ENCODE measurements around the gene JMJD6.
"Not testable (repeated sequence)": the region's sequence is repeated elsewhere in the genome, so short reads cannot be mapped to it uniquely, and the experiment has no call there.

Gene JMJD6

GRCh38 chr17:76733618-76733957 lies 7.2 kb upstream of the JMJD6 start:
- H3K4me1 Mint-ChIP-seq (ENCODE audit: low read depth in 2 of 2) = peaks cover 45 to 46% of the 10 kb centered on the region in 2 donors

GRCh38 chr17:76732734-76733617 lies 6.6 kb upstream of the JMJD6 start:
- peaks cover 97% of the 10 kb centered on the region for H3K36me3 Mint-ChIP-seq (ENCODE audit: insufficient read depth)
- H3K4me3 Mint-ChIP-seq = peak overlapping the region; percentile 96 to 97
- H3K4me1 Mint-ChIP-seq (ENCODE audit: low read depth in 2 of 2) = peaks cover 41% of the 10 kb centered on the region in 2 donors
- ATAC-seq (replicated peaks) = no peak
- no peak for DNase-seq
- peak overlapping the region; percentile 98 to 99 for H3K27ac Mint-ChIP-seq
- H3K27me3 Mint-ChIP-seq = no peaks in the 10 kb centered on the region
- H3K9me3 Mint-ChIP-seq = no peaks in the 10 kb centered on the region

More at GRCh38 chr17:76733618-76733957, 7.2 kb upstream of the JMJD6 start:
- DNase-seq (no peak), ATAC-seq (replicated peaks) (no peak)
- Mint-ChIP-seq H3K27me3 (no peaks in the 10 kb centered on the region), H3K9me3 (no peaks in the 10 kb centered on the region), H3K27ac (peak overlapping the region; percentile 98 to 99), H3K36me3 (ENCODE audit: insufficient read depth) (peaks cover 97% of the 10 kb centered on the region), H3K4me3 (peak overlapping the region; percentile 96 to 97)

- peaks cover 96% of the 10 kb centered on the region for H3K36me3 Mint-ChIP-seq (ENCODE audit: insufficient read depth)
- not testable (repeated sequence) for H3K27me3 Mint-ChIP-seq; DNase-seq; ATAC-seq (replicated peaks); H3K9me3 Mint-ChIP-seq
- H3K4me1 Mint-ChIP-seq (ENCODE audit: low read depth in 2 of 2) = peaks cover 46 to 47% of the 10 kb centered on the region in 2 donors
- peak overlapping the region; percentile 4 to 96 for H3K4me3 Mint-ChIP-seq
- H3K27ac Mint-ChIP-seq = peak overlapping the region; percentile 82 to 99
These were observed 5.7 kb upstream of the JMJD6 start for GRCh38 chr17:76731800-76732733.

- H3K4me1 Mint-ChIP-seq (ENCODE audit: low read depth in 2 of 2) = peaks cover 27 to 29% of the 10 kb centered on the region in 2 donors
- no peak for ATAC-seq (replicated peaks)
- no peaks in the 10 kb centered on the region for H3K9me3 Mint-ChIP-seq
- DNase-seq = no peak
- peak overlapping the region; percentile 98 to 99 for H3K4me3 Mint-ChIP-seq
- H3K27me3 Mint-ChIP-seq = no peaks in the 10 kb centered on the region
- peak overlapping the region; percentile 99 to 100 for H3K27ac Mint-ChIP-seq
- H3K36me3 Mint-ChIP-seq (ENCODE audit: insufficient read depth) = peaks cover 96% of the 10 kb centered on the region
These were observed 1.5 kb upstream of the JMJD6 start for GRCh38 chr17:76727745-76728456.

GRCh38 chr17:76726776-76727718 lies 641 bp upstream of the JMJD6 start, which contains the start of gene METTL23:
TSS of gene METTL23 (plus strand) at chr17:76726839. CDS start at chr17:76729711, 2,872 bp downstream.
- peak within 1 kb of the TSS; percentile 98 to 99 for H3K4me3 Mint-ChIP-seq
- H3K9me3 Mint-ChIP-seq = no peaks in the 10 kb centered on the region
- peak within 1 kb of the TSS; percentile 99 to 100 for H3K27ac Mint-ChIP-seq
- H3K36me3 Mint-ChIP-seq (ENCODE audit: insufficient read depth) = peaks cover 96% of the 10 kb centered on the region
- peaks cover 29 to 36% of the 10 kb centered on the region in 2 donors for H3K4me1 Mint-ChIP-seq (ENCODE audit: low read depth in 2 of 2)
- ATAC-seq (replicated peaks) = peak; percentile 71
- peak; percentile 90 for DNase-seq
- H3K27me3 Mint-ChIP-seq = no peaks in the 10 kb centered on the region

- Mint-ChIP-seq H3K36me3 (ENCODE audit: insufficient read depth) (peaks cover 96% of the 10 kb centered on the region), H3K27ac (peak overlapping the region; percentile 99 to 100), H3K4me1 (ENCODE audit: low read depth in 2 of 2) (peaks cover 27 to 39% of the 10 kb centered on the region in 2 donors), H3K27me3 (no peaks in the 10 kb centered on the region), H3K4me3 (peak overlapping the region; percentile 98 to 99), H3K9me3 (no peaks in the 10 kb centered on the region)
- peak; percentile 63 to 70 (median 67) for DNase-seq
- peak; percentile 21 for ATAC-seq (replicated peaks)
These were observed 701 bp downstream of the JMJD6 start for GRCh38 chr17:76725580-76726230.

- Mint-ChIP-seq H3K4me3 (peak overlapping the region; percentile 98 to 99), H3K9me3 (no peaks in the 10 kb centered on the region), H3K36me3 (ENCODE audit: insufficient read depth) (peaks cover 96% of the 10 kb centered on the region), H3K4me1 (ENCODE audit: low read depth in 2 of 2) (peaks cover 25 to 32% of the 10 kb centered on the region in 2 donors), H3K27ac (peak overlapping the region in 1 of 2 donors; percentile 99), H3K27me3 (no peaks in the 10 kb centered on the region)
- no peak for DNase-seq
- no peak for ATAC-seq (replicated peaks)
These were observed 2.6 kb downstream of the JMJD6 start for GRCh38 chr17:76723812-76724211.

GRCh38 chr17:76722977-76723376 lies 3.4 kb downstream of the JMJD6 start:
- ATAC-seq (replicated peaks); H3K27me3 Mint-ChIP-seq; H3K9me3 Mint-ChIP-seq; DNase-seq: not testable (repeated sequence)
- H3K4me1 Mint-ChIP-seq (ENCODE audit: low read depth in 2 of 2) = peaks cover 27 to 31% of the 10 kb centered on the region in 2 donors
- peak overlapping the region in 1 of 2 donors; percentile 52 for H3K27ac Mint-ChIP-seq
- H3K4me3 Mint-ChIP-seq = peak overlapping the region; percentile 8 to 22
- peaks cover 99% of the 10 kb centered on the region for H3K36me3 Mint-ChIP-seq (ENCODE audit: insufficient read depth)

GRCh38 chr17:76722279-76722678 lies 4.1 kb downstream of the JMJD6 start:
- H3K27me3 Mint-ChIP-seq = no peaks in the 10 kb centered on the region
- peaks cover 100% of the 10 kb centered on the region for H3K36me3 Mint-ChIP-seq (ENCODE audit: insufficient read depth)
- DNase-seq = no peak
- H3K27ac Mint-ChIP-seq = peak overlapping the region in 1 of 2 donors; percentile 41
- H3K9me3 Mint-ChIP-seq = no peaks in the 10 kb centered on the region
- H3K4me1 Mint-ChIP-seq (ENCODE audit: low read depth in 2 of 2) = peaks cover 21 to 24% of the 10 kb centered on the region in 2 donors
- no peak overlapping the region for H3K4me3 Mint-ChIP-seq
- no peak for ATAC-seq (replicated peaks)

GRCh38 chr17:76721463-76721862 lies 4.9 kb downstream of the JMJD6 start:
- H3K27ac Mint-ChIP-seq = no peak overlapping the region
- peaks cover 23 to 25% of the 10 kb centered on the region in 2 donors for H3K4me1 Mint-ChIP-seq (ENCODE audit: low read depth in 2 of 2)
- peaks cover 100% of the 10 kb centered on the region for H3K36me3 Mint-ChIP-seq (ENCODE audit: insufficient read depth)
- no peaks in the 10 kb centered on the region for H3K9me3 Mint-ChIP-seq
- H3K27me3 Mint-ChIP-seq = no peaks in the 10 kb centered on the region
- ATAC-seq (replicated peaks) = no peak
- H3K4me3 Mint-ChIP-seq = no peak overlapping the region
- DNase-seq = no peak

GRCh38 chr17:76720941-76721340 lies 5.5 kb downstream of the JMJD6 start:
- H3K27me3 Mint-ChIP-seq = no peaks in the 10 kb centered on the region
- H3K9me3 Mint-ChIP-seq = no peaks in the 10 kb centered on the region
- peak overlapping the region in 1 of 2 donors; percentile 36 for H3K27ac Mint-ChIP-seq
- no peak overlapping the region for H3K4me3 Mint-ChIP-seq
- ATAC-seq (replicated peaks) (no peak), DNase-seq (no peak)
- peaks cover 27 to 28% of the 10 kb centered on the region in 2 donors for H3K4me1 Mint-ChIP-seq (ENCODE audit: low read depth in 2 of 2)
- H3K36me3 Mint-ChIP-seq (ENCODE audit: insufficient read depth) = peaks cover 100% of the 10 kb centered on the region

All from effector memory CD8-positive, alpha-beta T cell (primary cell).